ENCODE data around the gene FBXW11. TPM values are rescaled to one million over a fixed set of nuclear protein-coding genes. Genes with fewer than 3 reads are reported as not detected.

Gene FBXW11
- total and polyA plus RNA-seq, 2 of the 13 experiments (the other 11 are each of a cell fraction or from before 2014, with no cell fraction given) = 31.7 to 53.6 TPM

- ChIA-PET POLR2A (interaction anchor here (1.0 to 2.7 kb wide), 2 partner anchors 10 to 20 kb away, joined by 3 to 21 read pairs; partner anchors contain the start of gene FBXW11), CTCF (ENCODE audit: low intra/inter-chr PET ratio, low total read pairs) (no interaction called here)
- in situ Hi-C loops (cut with HindIII; ENCODE audit: extremely low pct_ligation_motif_present, low pct_unique_long_range_greater_than_20kb) = no loop called here
- H3K4me1 ChIP-seq (ENCODE audit: insufficient read depth, low read length) = peaks cover 30% of the 10 kb centered on the region
- H3K4me3 ChIP-seq (replicated peaks in 1 of 3; ENCODE audit: insufficient read depth in 1 of 3, low read depth in 2 of 3, low read length in 3 of 3) = no peak overlapping the region
- no peaks in the 10 kb centered on the region for H3K9me3 ChIP-seq (ENCODE audit: low read length)
- no peak for ATAC-seq
- no peak for FAIRE-seq
- H4K20me1 ChIP-seq (ENCODE audit: insufficient read depth, low read length) = peaks cover 5% of the 10 kb centered on the region
- no TSS peak for BruUV-seq (replicated peaks)
- WGBS (ENCODE audit: low lambda C conversion rate) = 91% methylated on average over 3 of the region's 3 CpGs
- intact Hi-C loops (cut with micrococcal nuclease; ENCODE audit: unreplicated experiment) = no loop called here
- no peak overlapping the region for H3K9ac ChIP-seq (ENCODE audit: insufficient read depth, low read depth, low read length)
- H3K27ac ChIP-seq (ENCODE audit: extremely low read length, insufficient read depth, low read length) = no peak overlapping the region
- no peak overlapping the region for H2AFZ ChIP-seq (ENCODE audit: low read length)
- H3K27me3 ChIP-seq (ENCODE audit: control insufficient read depth in 1 of 2, insufficient read depth in 2 of 2, low read length in 2 of 2) = no peaks in the 10 kb centered on the region
- TF ChIP-seq PHF21A (CRISPR knock-in tag; IDR thresholded peaks at IDR 0.05) = no peak
- no peak for TF ChIP-seq ZSCAN21 (CRISPR knock-in tag; IDR thresholded peaks at IDR 0.05; ENCODE audit: borderline replicate concordance)
- TF ChIP-seq CSRNP2 (CRISPR knock-in tag; conservative IDR thresholded peaks at IDR 0.05; ENCODE audit: low read depth) = no peak
- peak; percentile 97 to 98 for TF ChIP-seq MAFK (conservative IDR thresholded peaks at IDR 0.05 in 1 of 2, IDR thresholded peaks at IDR 0.05 in 1 of 2; ENCODE audit: low read length in 2 of 2)
- TF ChIP-seq MAFF (IDR thresholded peaks at IDR 0.05; ENCODE audit: low read depth, low read length) = peak; percentile 97
- no peak for TF ChIP-seq FOXO1 (CRISPR knock-in tag; IDR thresholded peaks at IDR 0.05)
- no peak for TF ChIP-seq NR2C2 (CRISPR knock-in tag; IDR thresholded peaks at IDR 0.05; ENCODE audit: borderline replicate concordance)
- no peak for TF ChIP-seq GFI1 (CRISPR knock-in tag; IDR thresholded peaks at IDR 0.05; ENCODE audit: borderline replicate concordance)
- TF ChIP-seq ZNF383 (CRISPR knock-in tag; IDR thresholded peaks at IDR 0.05; ENCODE audit: borderline replicate concordance) = no peak
- TF ChIP-seq MAFG (CRISPR knock-in tag; IDR thresholded peaks at IDR 0.05) = peak; percentile 49; the same call in 1 of the 2 replicates
- no peak for TF ChIP-seq TEAD3 (CRISPR knock-in tag; optimal IDR thresholded peaks at IDR 0.05; ENCODE audit: borderline replicate concordance)
- TF ChIP-seq ZNF577 (CRISPR knock-in tag; IDR thresholded peaks at IDR 0.05; ENCODE audit: borderline replicate concordance, low read depth) = no peak
- TF ChIP-seq ONECUT2 (CRISPR knock-in tag; IDR thresholded peaks at IDR 0.05) = no peak
- peaks cover 93% of the 10 kb centered on the region for H3K79me2 ChIP-seq (ENCODE audit: insufficient read depth, low read length)
- peaks cover 1 to 5% of the 10 kb centered on the region in 2 experiments; a peak in 3 of 5 replicates for H3K36me3 ChIP-seq (replicated peaks in 1 of 2; ENCODE audit: control insufficient read depth in 1 of 2, insufficient read depth in 2 of 2, low read length in 2 of 2)
- DNase-seq (ENCODE audit: low spot score) = peak; percentile 10
- H3K4me2 ChIP-seq (ENCODE audit: low read depth, low read length) = no peak overlapping the region
Measured at GRCh38 chr5:171997011-171997410, 9.4 kb downstream of the FBXW11 start.

All from HepG2 (cell line).